ENCODE measurements around the gene PTBP3.

PTBP3 gene

GRCh38 chr9:112360047-112360804 is 26.8 kb upstream of the PTBP3 start:
- no peak for DNase-seq

GRCh38 chr9:112355427-112355897 is 22.0 kb upstream of the PTBP3 start:
- DNase-seq = no peak

GRCh38 chr9:112354081-112354743 is 20.8 kb upstream of the PTBP3 start:
- DNase-seq = no peak

GRCh38 chr9:112352209-112352608 is 18.8 kb upstream of the PTBP3 start:
- no peak for DNase-seq

GRCh38 chr9:112351184-112351583 is 17.8 kb upstream of the PTBP3 start:
- DNase-seq = no peak

- DNase-seq = no peak
Measured at GRCh38 chr9:112349008-112349333, 15.6 kb upstream of the PTBP3 start.

- peak; percentile 39 for DNase-seq
Measured at GRCh38 chr9:112348257-112349007, 15.0 kb upstream of the PTBP3 start.

- no peak for DNase-seq
Measured at GRCh38 chr9:112341730-112342129, 8.3 kb upstream of the PTBP3 start.

- no peak for DNase-seq
Measured at GRCh38 chr9:112339886-112340285, 6.5 kb upstream of the PTBP3 start.

- DNase-seq = no peak
Measured at GRCh38 chr9:112338561-112338960, 5.1 kb upstream of the PTBP3 start.

GRCh38 chr9:112337547-112337946 is 4.1 kb upstream of the PTBP3 start:
- DNase-seq = no peak

GRCh38 chr9:112334432-112334841 is 1.0 kb upstream of the PTBP3 start:
- DNase-seq = no peak

GRCh38 chr9:112333639-112334431 is 416 bp upstream of the PTBP3 start:
- peak; percentile 92 for DNase-seq

- no peak for DNase-seq
Measured at GRCh38 chr9:112332674-112332976, 794 bp downstream of the PTBP3 start.

- no peak for DNase-seq
Measured at GRCh38 chr9:112332214-112332613, 1.2 kb downstream of the PTBP3 start.

- no peak for DNase-seq
Measured at GRCh38 chr9:112331674-112331952, 1.8 kb downstream of the PTBP3 start.

- no peak for DNase-seq
Measured at GRCh38 chr9:112328545-112328944, 4.9 kb downstream of the PTBP3 start.

- no peak for DNase-seq
Measured at GRCh38 chr9:112327718-112328450, 5.5 kb downstream of the PTBP3 start.

GRCh38 chr9:112326194-112326593 is 7.2 kb downstream of the PTBP3 start:
- no peak for DNase-seq

- no peak for DNase-seq
Measured at GRCh38 chr9:112325600-112325999, 7.8 kb downstream of the PTBP3 start.

GRCh38 chr9:112325127-112325526 is 8.3 kb downstream of the PTBP3 start:
- no peak for DNase-seq

GRCh38 chr9:112323378-112323854 is 10.0 kb downstream of the PTBP3 start:
- no peak for DNase-seq
